ENCODE data around the gene ARL9.

The ARL9 gene

GRCh38 chr4:56505269-56506130, at the start of gene ARL9:
ARL9 (plus strand) TSS chr4:56505791; CDS start chr4:56505863, 72 bp downstream.
- peak; percentile 61 for DNase-seq (ENCODE audit: low spot score)

GRCh38 chr4:56460085-56460484, 45.5 kb upstream of the ARL9 start:
- peak; percentile 74 for DNase-seq (ENCODE audit: low spot score)

GRCh38 chr4:56462157-56462556, 43.4 kb upstream of the ARL9 start:
- DNase-seq (ENCODE audit: low spot score) = no peak

GRCh38 chr4:56463711-56464110, 41.9 kb upstream of the ARL9 start:
- no peak for DNase-seq (ENCODE audit: low spot score)

- DNase-seq (ENCODE audit: low spot score) = no peak
Measured at GRCh38 chr4:56464581-56464980, 41.0 kb upstream of the ARL9 start.

- peak; percentile 78 for DNase-seq (ENCODE audit: low spot score)
Measured at GRCh38 chr4:56465599-56466295, 39.8 kb upstream of the ARL9 start.

- DNase-seq (ENCODE audit: low spot score) = peak; percentile 99
Measured at GRCh38 chr4:56466296-56466761, 39.3 kb upstream of the ARL9 start.

- DNase-seq (ENCODE audit: low spot score) = no peak
Measured at GRCh38 chr4:56466910-56467283, 38.7 kb upstream of the ARL9 start.

DNA sequence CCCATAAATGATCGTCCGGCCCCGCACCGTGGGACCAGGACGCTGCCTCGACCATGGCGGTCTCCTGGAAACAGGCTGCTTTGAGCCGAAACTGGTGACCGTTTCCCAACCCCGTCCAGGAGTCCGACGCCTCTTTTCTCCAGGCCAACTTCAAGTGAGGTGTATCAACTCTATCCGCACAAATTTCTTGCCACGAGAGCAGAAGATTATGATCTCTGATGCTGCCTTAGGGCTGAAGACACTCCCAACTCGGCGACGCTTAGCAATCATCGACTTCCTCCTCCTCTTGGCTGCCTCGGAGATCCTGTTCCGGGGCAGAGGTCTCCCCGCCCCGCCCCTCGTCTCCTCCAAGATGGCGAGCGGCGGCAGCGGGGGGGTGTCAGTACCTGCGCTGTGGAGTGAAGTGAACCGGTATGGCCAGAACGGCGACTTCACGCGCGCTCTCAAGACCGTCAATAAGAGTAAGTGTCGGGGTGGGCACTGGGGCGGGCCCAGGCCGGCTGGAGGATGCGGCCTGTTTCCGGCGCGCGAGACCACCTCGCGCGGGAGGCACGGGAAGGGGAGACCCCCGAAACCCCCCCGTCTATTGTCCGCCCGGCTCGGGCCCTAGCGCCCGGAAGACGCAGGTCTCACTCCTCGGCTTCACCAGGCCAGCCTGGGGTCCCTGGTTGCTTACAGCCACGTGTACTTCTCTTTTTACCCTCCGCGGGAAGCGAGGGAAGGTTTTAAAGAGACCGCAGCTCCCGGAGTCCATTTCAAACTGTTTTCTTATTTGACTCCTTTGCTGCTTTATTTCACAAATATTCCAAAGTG, 38.1 kb upstream of the ARL9 start, which contains the start of gene SRP72:
TSS of gene SRP72 (plus strand) at position 334 of the 813 bp plus-strand sequence. CDS start at position 353, 19 bp downstream.
- DNase-seq (ENCODE audit: low spot score) = peak; percentile 94

GRCh38 chr4:56468097-56468422, 37.5 kb upstream of the ARL9 start:
- peak; percentile 67 for DNase-seq (ENCODE audit: low spot score)

- DNase-seq (ENCODE audit: low spot score) = no peak
Measured at GRCh38 chr4:56469489-56470210, 35.9 kb upstream of the ARL9 start.

DNA sequence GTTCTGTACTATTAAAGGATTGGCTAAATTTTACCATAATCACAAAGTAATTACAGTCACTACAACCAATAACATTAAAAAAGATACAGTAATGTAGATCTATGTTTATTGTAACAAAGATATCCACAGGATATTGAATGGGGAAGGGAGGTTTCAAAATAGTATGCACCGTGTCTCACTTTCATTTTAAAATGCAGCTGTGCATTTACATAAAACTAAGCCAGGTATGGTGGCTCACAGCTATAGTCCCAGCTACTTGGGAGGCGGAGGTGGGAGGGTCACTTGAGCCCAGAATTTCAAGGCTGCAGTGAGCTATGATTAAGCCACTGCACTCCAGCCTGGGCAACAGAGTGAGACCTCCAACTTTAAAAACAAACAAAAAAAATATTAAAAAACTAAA, 29.7 kb upstream of the ARL9 start:
- no peak for DNase-seq (ENCODE audit: low spot score)

GRCh38 chr4:56477192-56477702, 28.3 kb upstream of the ARL9 start:
- no peak for DNase-seq (ENCODE audit: low spot score)

DNA sequence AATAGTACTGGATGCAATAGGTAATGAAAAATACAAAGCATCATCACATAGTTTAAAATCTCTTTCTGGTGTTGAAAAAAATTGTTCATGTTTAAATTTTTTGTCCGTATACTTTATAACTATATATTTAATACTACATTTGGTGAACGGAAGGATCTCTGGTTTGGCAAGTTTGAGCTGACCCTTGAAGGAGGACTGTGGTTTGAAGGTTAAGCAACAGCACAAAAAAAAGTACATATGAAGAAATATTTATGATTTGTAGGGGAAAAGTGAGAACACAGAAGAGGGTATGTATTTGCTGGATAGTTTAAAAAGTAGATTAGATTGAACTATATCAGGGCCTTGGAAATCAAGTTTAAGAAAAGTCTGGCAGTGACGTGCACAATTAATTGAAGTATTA, 24.9 kb upstream of the ARL9 start:
- no peak for DNase-seq (ENCODE audit: low spot score)

DNA sequence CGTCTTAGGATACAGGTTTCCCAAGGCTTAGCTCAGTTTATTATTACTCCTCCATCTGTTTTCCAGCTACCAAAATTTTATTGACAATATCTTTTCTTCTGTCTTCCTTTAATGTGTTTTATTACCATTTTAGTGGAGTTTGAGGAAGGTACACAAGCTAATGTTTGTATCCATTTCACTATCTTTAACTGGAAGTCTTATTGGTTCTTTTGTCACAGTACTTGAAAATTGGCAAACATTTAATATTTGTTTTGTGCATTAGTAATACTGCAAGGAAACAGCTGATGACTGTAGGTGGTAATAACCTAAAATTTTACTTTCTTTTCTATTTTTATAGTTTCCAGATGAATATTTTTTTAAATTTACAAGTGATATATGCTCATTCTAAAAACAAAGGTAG, 9.3 kb upstream of the ARL9 start:
- no peak for DNase-seq (ENCODE audit: low spot score)

DNA sequence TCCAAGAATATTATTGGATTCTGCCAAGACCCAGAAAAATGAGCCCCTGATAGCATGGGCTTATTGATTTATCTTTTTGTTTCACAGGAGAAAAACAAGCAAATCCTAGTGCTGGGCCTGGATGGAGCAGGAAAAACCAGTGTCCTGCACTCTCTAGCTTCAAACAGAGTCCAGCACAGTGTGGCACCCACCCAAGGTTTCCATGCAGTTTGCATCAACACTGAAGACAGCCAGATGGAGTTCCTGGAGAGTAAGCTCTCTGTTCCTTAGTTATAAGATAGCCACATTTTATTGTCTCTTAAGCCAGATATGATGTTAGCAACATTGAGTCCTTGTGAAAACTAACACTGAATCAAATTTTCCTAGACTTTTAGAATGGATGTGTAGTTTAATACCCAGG, 5.5 kb downstream of the ARL9 start:
- DNase-seq (ENCODE audit: low spot score) = no peak

DNA sequence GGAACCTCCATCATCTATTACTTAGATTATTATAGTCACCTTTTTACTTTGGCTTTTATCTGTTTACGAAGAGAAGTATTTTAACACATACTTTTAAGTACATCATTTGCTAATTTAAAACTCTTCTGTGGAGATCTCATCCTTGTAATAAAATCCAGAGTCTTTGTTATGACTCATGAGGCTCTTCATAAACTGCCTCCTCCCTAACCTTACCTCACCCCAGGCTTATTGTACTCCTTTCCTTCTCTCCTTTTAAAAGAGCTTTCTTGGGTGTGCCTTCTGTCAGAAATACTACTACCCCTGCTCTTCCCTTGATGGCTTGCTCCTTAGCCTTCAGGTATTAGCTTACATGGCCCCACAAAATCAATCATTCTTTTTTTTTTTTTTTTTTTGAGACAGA, 6.6 kb downstream of the ARL9 start:
- DNase-seq (ENCODE audit: low spot score) = no peak

DNA sequence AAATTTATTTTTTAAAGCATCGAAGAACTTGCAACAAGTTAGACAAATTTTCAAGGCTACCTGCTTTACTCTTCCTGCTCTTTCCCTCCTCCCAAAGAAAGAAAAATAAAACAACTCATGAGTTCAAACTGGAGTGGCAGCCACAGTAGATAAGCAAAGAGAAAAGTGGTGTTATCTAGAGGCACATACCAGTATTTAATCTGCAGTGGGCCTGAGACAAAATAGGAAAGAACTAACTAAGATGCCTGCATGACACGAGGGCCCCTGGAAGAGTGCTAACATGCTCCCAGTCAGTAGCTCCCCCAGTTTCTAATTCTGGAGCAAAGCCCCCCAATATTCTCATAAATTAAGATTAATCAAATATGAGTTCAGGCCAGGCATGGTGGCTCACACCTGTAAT, 7.9 kb downstream of the ARL9 start:
- no peak for DNase-seq (ENCODE audit: low spot score)

GRCh38 chr4:56530269-56531148, 24.9 kb downstream of the ARL9 start:
- no peak for DNase-seq (ENCODE audit: low spot score)

DNA sequence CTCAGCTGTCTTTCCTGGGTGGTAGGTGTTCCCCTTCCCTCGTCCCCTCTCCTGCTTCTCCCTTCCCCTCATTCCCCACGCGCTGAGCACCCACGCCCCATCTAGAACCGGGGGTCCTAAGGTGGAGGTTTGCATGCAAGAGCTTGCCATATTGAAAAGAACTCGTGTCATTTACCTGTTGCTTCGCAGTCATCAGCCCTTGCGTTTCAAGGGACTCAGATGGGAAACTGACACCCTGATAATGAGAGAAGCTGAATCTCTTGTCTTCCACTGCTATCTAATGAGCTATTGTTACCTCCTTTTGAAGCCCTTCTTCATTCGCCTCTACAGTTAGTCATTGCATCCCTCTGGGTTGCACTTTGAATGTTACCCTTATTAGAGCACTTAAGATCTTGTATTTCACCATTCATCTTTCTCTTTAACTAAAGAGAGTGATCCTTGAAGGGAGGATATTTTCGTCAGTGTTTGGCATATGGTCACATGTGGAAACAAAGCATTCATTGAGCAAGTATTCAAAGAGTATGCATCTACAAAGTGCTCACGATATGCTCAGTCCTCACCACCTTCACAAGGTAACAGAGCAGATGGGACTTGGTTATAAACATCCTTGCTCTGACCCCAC, 25.7 kb downstream of the ARL9 start:
- DNase-seq (ENCODE audit: low spot score) = no peak

Data from RKO (cell line).